ENCODE measurements around the gene TBC1D23. TPM values are rescaled to one million over a fixed set of nuclear protein-coding genes. Genes with fewer than 3 reads are reported as not detected.

The TBC1D23 gene
- total and polyA plus RNA-seq, 9 donors = 20.1 to 52.7 (median 36.9) TPM

DNA sequence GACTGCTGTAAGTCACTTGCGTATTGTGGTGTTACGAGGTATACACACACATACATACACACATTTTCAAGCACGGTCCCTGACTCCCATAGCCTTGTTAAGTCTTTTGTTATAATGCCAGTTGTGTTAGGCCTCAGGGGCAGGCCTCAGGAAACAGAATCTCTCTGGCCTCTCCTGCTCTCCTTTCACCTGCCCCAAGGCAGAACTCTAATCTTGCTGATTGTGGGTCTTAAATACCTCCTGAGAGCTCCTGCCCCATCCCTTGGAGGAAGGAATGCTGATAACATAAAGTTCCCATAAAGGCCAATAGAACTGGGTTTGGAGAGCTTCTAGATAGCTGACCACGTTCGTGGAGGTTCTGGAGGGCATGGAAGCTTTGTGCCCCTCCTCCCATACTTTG lies 69.9 kb downstream of the TBC1D23 start:
- intact Hi-C loops (cut with DNase I) = no loop called here
- no peak overlapping the region for H3K27ac ChIP-seq
- DNase-seq = no peak
- H3K36me3 ChIP-seq = no peaks in the 10 kb centered on the region
- no peaks in the 10 kb centered on the region for H3K9me3 ChIP-seq
- H3K4me3 ChIP-seq = no peak overlapping the region
- no peak for TF ChIP-seq EP300 (IDR thresholded peaks at IDR 0.05)
- no peak for TF ChIP-seq POLR2A (IDR thresholded peaks at IDR 0.05)
- TF ChIP-seq CTCF (IDR thresholded peaks at IDR 0.05) = no peak
- WGBS, 3 donors = 84 to 90% (median 89%) methylated on average over 5 of the region's 5 CpGs
- H3K27me3 ChIP-seq = no peaks in the 10 kb centered on the region
- H3K4me1 ChIP-seq (ENCODE audit: insufficient read depth) = peaks cover 5% of the 10 kb centered on the region

GRCh38 chr3:100331660-100332059 lies 70.9 kb downstream of the TBC1D23 start:
- Histone ChIP-seq H3K4me3 (no peak overlapping the region), H3K9me3 (no peaks in the 10 kb centered on the region), H3K4me1 (ENCODE audit: insufficient read depth) (peaks cover 6% of the 10 kb centered on the region), H3K27me3 (no peaks in the 10 kb centered on the region), H3K27ac (no peak overlapping the region), H3K36me3 (no peaks in the 10 kb centered on the region)
- intact Hi-C loops (cut with DNase I) = no loop called here
- no peak for DNase-seq
- TF ChIP-seq POLR2A (IDR thresholded peaks at IDR 0.05) (no peak), EP300 (IDR thresholded peaks at IDR 0.05) (no peak)
- WGBS, 3 donors = 88 to 93% (median 91%) methylated on average over 4 of the region's 4 CpGs

DNA sequence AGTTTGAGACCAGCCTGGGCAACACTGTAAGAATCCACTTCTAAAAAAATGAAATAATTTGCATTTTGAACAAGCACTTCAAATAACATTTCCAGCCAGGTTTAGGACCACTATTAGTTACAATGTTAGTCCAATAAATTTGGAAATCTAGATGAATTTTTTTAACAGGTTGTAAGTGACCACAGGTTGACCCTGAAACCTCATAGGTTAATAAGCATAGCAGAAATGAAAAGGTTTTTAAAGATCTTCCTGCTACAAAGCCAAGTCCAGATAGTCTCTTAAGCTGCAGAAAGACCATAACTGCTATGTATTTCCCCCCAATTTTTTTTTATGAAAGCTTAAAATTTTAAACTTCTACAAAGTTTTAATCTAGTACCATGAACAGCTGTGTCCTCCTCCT lies 72.3 kb downstream of the TBC1D23 start:
- TF ChIP-seq CTCF (IDR thresholded peaks at IDR 0.05) (no peak), EP300 (IDR thresholded peaks at IDR 0.05) (no peak), POLR2A (IDR thresholded peaks at IDR 0.05) (no peak)
- Histone ChIP-seq H3K4me3 (no peak overlapping the region), H3K27me3 (no peaks in the 10 kb centered on the region), H3K9me3 (no peaks in the 10 kb centered on the region), H3K36me3 (no peaks in the 10 kb centered on the region), H3K4me1 (ENCODE audit: insufficient read depth) (peaks cover 6% of the 10 kb centered on the region), H3K27ac (no peak overlapping the region)
- DNase-seq = no peak
- intact Hi-C loops (cut with DNase I) = no loop called here

- WGBS, 3 donors = 34 to 43% (median 39%) methylated on average over 14 of the region's 14 CpGs
- peaks cover 6% of the 10 kb centered on the region for H3K4me1 ChIP-seq (ENCODE audit: insufficient read depth)
- H3K9me3 ChIP-seq = no peaks in the 10 kb centered on the region
- no peaks in the 10 kb centered on the region for H3K27me3 ChIP-seq
- TF ChIP-seq EP300 (IDR thresholded peaks at IDR 0.05) = no peak
- TF ChIP-seq CTCF (IDR thresholded peaks at IDR 0.05) = no peak
- TF ChIP-seq POLR2A (IDR thresholded peaks at IDR 0.05) = no peak
- peak overlapping the region in 1 of 2 donors; percentile 88 for H3K27ac ChIP-seq
- H3K36me3 ChIP-seq = no peaks in the 10 kb centered on the region
- peak in 1 of 5 donors; percentile 28 for DNase-seq
- H3K4me3 ChIP-seq = peak overlapping the region; percentile 54
- intact Hi-C loops (cut with DNase I) = no loop called here
These were observed 73.2 kb downstream of the TBC1D23 start for GRCh38 chr3:100333970-100334487.

- Histone ChIP-seq H3K4me1 (ENCODE audit: insufficient read depth) (peaks cover 6% of the 10 kb centered on the region), H3K4me3 (peak within 1 kb of the TSS; percentile 54), H3K36me3 (no peaks in the 10 kb centered on the region), H3K9me3 (no peaks in the 10 kb centered on the region), H3K27me3 (no peaks in the 10 kb centered on the region), H3K27ac (peak within 1 kb of the TSS; percentile 50 to 88)
- 0 to 1% (median 0%) methylated on average over 39 to 77 of the region's 77 CpGs for WGBS, 3 donors
- intact Hi-C loops (cut with DNase I) = no loop called here
- TF ChIP-seq EP300 (IDR thresholded peaks at IDR 0.05) = no peak
- TF ChIP-seq POLR2A (IDR thresholded peaks at IDR 0.05) = peak; percentile 18
- DNase-seq = peak; percentile 81 to 92 (median 86)
These were observed 73.9 kb downstream of the TBC1D23 start, which contains the start of gene NIT2 for GRCh38 chr3:100334488-100335351. NIT2 (plus strand) TSS chr3:100334757; CDS start chr3:100334792, 35 bp downstream.
